Lung (tissue), 12 donors: ENCODE measurements around the gene NTF3. TPM values are rescaled to one million over a fixed set of nuclear protein-coding genes. Genes with fewer than 3 reads are reported as not detected.

Experiments used
- ATAC-seq: fragments of 200-7000 bp; cut with Tn5 transposase; one replicate; pipeline ENCODE4 v1.9.1; 2020; ENCODE audit warnings: moderate number of reproducible peaks; ENCODE audit not compliant: insufficient read depth, low FRiP score
- DNase-seq, 3 donors: peaks; one replicate each; pipeline ENCODE4 v3.0.0-alpha.2; 2013 to 2017
- H3K27ac ChIP-seq, 2 donors: one replicate each; pipeline ENCODE4 v1.5.1; 2013; ENCODE audit warnings: mild to moderate bottlenecking in 2 of 2, moderate library complexity in 2 of 2, control low read depth in 1 of 2, inconsistent platforms in 1 of 2, low read depth in 1 of 2, low read length in 1 of 2
- H3K27me3 ChIP-seq, 3 donors: one replicate each; pipeline ENCODE4 v1.5.1; 2013; ENCODE audit warnings: low read length in 2 of 3; ENCODE audit not compliant: control insufficient read depth in 3 of 3, insufficient read depth in 3 of 3
- H3K36me3 ChIP-seq, 4 donors: one replicate each; pipeline ENCODE4 v1.5.1; 2013; ENCODE audit warnings: low read length in 4 of 4, mild to moderate bottlenecking in 1 of 4, moderate library complexity in 1 of 4; ENCODE audit not compliant: control insufficient read depth in 4 of 4, insufficient read depth in 4 of 4
- H3K4me1 ChIP-seq, 5 donors: one replicate each; pipeline ENCODE4 v1.5.1; 2013; ENCODE audit warnings: low read length in 5 of 5, mild to moderate bottlenecking in 2 of 5, moderate library complexity in 1 of 5; ENCODE audit not compliant: control insufficient read depth in 5 of 5, insufficient read depth in 5 of 5
- H3K4me3 ChIP-seq: one replicate; pipeline ENCODE4 v1.5.1; 2013; ENCODE audit warnings: mild to moderate bottlenecking, control low read depth, moderate library complexity
- H3K9ac ChIP-seq, 2 donors: one replicate each; pipeline ENCODE4 v1.5.1; 2013; ENCODE audit warnings: low read length in 2 of 2, control low read depth in 1 of 2; ENCODE audit not compliant: insufficient read depth in 1 of 2
- H3K9me3 ChIP-seq, 4 donors: one replicate each; pipeline ENCODE4 v1.5.1; 2013; ENCODE audit warnings: low read length in 3 of 4, mild to moderate bottlenecking in 1 of 4, moderate library complexity in 1 of 4; ENCODE audit not compliant: control insufficient read depth in 4 of 4, insufficient read depth in 3 of 4
- CTCF ChIP-seq: IDR thresholded peaks from 2 replicates; pipeline ENCODE4 v1.5.1; 2012; ENCODE audit warnings: mild to moderate bottlenecking; ENCODE audit errors: control extremely low read depth, extremely low read depth
- WGBS, 2 donors: extraction: QIAGEN DNeasy Blood & Tissue Kit; methylation state at CpG; one replicate each; pipeline ENCODE4 v1.1.7; 2013; 5-methylcytosine and 5-hydroxymethylcytosine counted together
- polyA plus RNA-seq, 2 donors: library from polyadenylated mRNA; stranded (reverse); fragments of 200-250 nt; gene quantifications; one replicate each; pipeline ENCODE4 v1.2.1, GENCODE V29; 2013
- total RNA-seq, 2 donors: library from RNA; depleted of rRNA in 1 of 2; stranded (reverse); fragments of >200 nt in 1 of 2; gene quantifications; one replicate each; pipeline ENCODE4 v1.2.1, GENCODE V29; 2014 to 2021
- donor health status: control.
- donor health status: control.
- donor health status: Bipolar disorder and iron deficiency.
- donor health status: healthy.
- donor health status: DM: yes; HTN: yes; CAD: no.

Gene NTF3
- total and polyA plus RNA-seq, 4 donors = 0.84 to 2.7 (median 1.0) TPM

- ATAC-seq = no peak
- WGBS, 2 donors = 64 to 81% methylated on average over 4 of the region's 4 CpGs
- no peaks in the 10 kb centered on the region for H3K9me3 ChIP-seq
- no peaks in the 10 kb centered on the region for H3K36me3 ChIP-seq
- peak; percentile 79 to 96 (median 96) for DNase-seq
- no peak for TF ChIP-seq CTCF
- no peak overlapping the region for H3K9ac ChIP-seq
- peaks cover 0 to 56% (median 20%) of the 10 kb centered on the region in 5 donors for H3K4me1 ChIP-seq
- H3K27me3 ChIP-seq = no peaks in the 10 kb centered on the region
- no peak overlapping the region for H3K4me3 ChIP-seq
- H3K27ac ChIP-seq = no peak overlapping the region
These were observed 53.5 kb downstream of the NTF3 start for GRCh38 chr12:5485454-5485853.

- ATAC-seq (no peak), DNase-seq (no peak)
- no peak for TF ChIP-seq CTCF
- 79 to 87% methylated on average over 7 of the region's 7 CpGs for WGBS, 2 donors
- Histone ChIP-seq H3K36me3 (no peaks in the 10 kb centered on the region), H3K27me3 (no peaks in the 10 kb centered on the region), H3K4me1 (peaks cover 0 to 49% (median 10%) of the 10 kb centered on the region in 5 donors), H3K27ac (no peak overlapping the region), H3K4me3 (no peak overlapping the region), H3K9me3 (no peaks in the 10 kb centered on the region), H3K9ac (no peak overlapping the region)
These were observed 55.2 kb downstream of the NTF3 start for GRCh38 chr12:5487076-5487475.

GRCh38 chr12:5487948-5488625, 56.2 kb downstream of the NTF3 start:
- 88 to 95% methylated on average over 6 of the region's 6 CpGs for WGBS, 2 donors
- H3K27me3 ChIP-seq = no peaks in the 10 kb centered on the region
- H3K27ac ChIP-seq = no peak overlapping the region
- no peaks in the 10 kb centered on the region for H3K36me3 ChIP-seq
- H3K9me3 ChIP-seq = no peaks in the 10 kb centered on the region
- H3K9ac ChIP-seq = no peak overlapping the region
- no peak for ATAC-seq
- H3K4me3 ChIP-seq = no peak overlapping the region
- H3K4me1 ChIP-seq = peaks cover 0 to 49% (median 10%) of the 10 kb centered on the region in 5 donors
- no peak for TF ChIP-seq CTCF
- DNase-seq = peak in 2 of 3 donors; percentile 50 to 65

- no peaks in the 10 kb centered on the region for H3K9me3 ChIP-seq
- H3K27me3 ChIP-seq = no peaks in the 10 kb centered on the region
- TF ChIP-seq CTCF = no peak
- H3K36me3 ChIP-seq = no peaks in the 10 kb centered on the region
- no peak overlapping the region for H3K4me3 ChIP-seq
- DNase-seq (no peak), ATAC-seq (no peak)
- no peak overlapping the region for H3K9ac ChIP-seq
- H3K27ac ChIP-seq = no peak overlapping the region
- WGBS, 2 donors = 72 to 87% methylated on average over 2 of the region's 2 CpGs
- H3K4me1 ChIP-seq = peaks cover 0 to 49% (median 10%) of the 10 kb centered on the region in 5 donors
These were observed 56.7 kb downstream of the NTF3 start for GRCh38 chr12:5488626-5488955.
